ENCODE measurements around the gene SCAND1.
"Not testable (repeated sequence)": the region's sequence is repeated elsewhere in the genome, so short reads cannot be mapped to it uniquely, and the experiment has no call there.

SCAND1 gene

GRCh38 chr20:35954200-35954906, at the start of gene SCAND1:
TSS of gene SCAND1 (minus strand) at chr20:35954502. CDS start at chr20:35954284, 218 bp downstream.
- peak; percentile 97 to 98 for DNase-seq (ENCODE audit: low read depth in 2 of 2)
- TF ChIP-seq CTCF (IDR thresholded peaks at IDR 0.05; ENCODE audit: low read depth, low read length) = peak; percentile 76
- peak within 1 kb of the TSS; percentile 90 to 99 for H3K4me3 ChIP-seq (replicated peaks in 1 of 2; ENCODE audit: low read depth in 2 of 2, low read length in 2 of 2)

DNA sequence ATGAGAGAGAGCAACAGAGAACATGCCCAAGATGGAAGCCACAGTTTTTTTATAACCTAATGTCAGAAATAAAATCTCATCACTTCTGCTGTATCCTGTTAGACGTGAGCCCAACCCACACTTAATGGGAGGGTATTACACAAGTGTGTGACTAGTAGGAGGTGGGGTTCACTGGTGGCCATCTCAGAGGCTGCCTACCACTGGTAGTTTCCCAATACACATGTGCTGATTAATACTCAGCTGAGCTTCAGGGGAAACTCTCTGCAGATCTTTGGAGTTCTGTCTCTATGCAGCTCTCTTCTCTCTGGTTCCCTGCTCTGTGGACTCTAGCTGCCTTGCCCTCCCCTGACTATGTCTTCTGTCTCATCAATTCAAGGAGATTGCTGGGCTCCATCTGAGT, 49.7 kb upstream of the SCAND1 start:
- H3K4me3 ChIP-seq (replicated peaks in 1 of 2; ENCODE audit: low read depth in 2 of 2, low read length in 2 of 2) = no peak overlapping the region
- DNase-seq (ENCODE audit: low read depth in 2 of 2) = peak in 1 of 2 donors; percentile 68
- no peak for TF ChIP-seq CTCF (IDR thresholded peaks at IDR 0.05; ENCODE audit: low read depth, low read length)

DNA sequence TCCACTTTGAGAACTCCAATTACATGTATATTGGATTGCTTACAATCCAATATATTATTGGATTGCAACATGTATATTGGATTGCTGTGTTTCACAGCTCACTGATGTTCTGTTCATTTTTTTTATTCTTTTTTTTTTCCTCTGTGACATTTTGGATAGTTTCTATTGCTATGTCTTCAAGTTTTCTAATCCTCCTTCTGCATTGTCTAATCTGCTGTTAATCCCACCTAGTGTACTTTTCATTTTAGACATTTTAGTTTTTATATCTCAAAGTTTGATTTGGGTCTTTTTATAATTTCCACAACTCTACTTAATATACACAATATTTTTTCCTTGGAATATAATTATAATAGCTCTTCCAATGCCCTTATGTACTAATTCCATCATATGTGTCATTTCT, 48.6 kb upstream of the SCAND1 start:
- no peak overlapping the region for H3K4me3 ChIP-seq (replicated peaks in 1 of 2; ENCODE audit: low read depth in 2 of 2, low read length in 2 of 2)
- TF ChIP-seq CTCF (IDR thresholded peaks at IDR 0.05; ENCODE audit: low read depth, low read length) = no peak
- DNase-seq (ENCODE audit: low read depth in 2 of 2) = no peak

DNA sequence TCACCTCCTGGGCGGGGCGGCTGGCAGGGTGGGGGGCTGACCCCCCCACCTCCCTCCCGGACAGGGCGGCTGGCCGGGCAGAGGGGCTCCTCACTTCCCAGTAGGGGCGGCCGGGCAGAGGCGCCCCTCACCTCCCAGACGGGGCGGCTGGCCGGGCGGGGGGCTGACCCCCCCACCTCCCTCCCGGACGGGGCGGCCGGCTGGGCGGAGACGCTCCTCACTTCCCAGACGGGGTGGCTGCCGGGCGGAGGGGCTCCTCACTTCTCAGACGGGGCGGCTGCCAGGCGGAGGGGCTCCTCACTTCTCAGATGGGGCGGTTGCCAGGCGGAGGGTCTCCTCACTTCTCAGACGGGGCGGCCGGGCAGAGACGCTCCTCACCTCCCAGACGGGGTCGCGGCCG, 47.0 kb upstream of the SCAND1 start:
- not testable (repeated sequence) for H3K4me3 ChIP-seq (replicated peaks in 1 of 2; ENCODE audit: low read depth in 2 of 2, low read length in 2 of 2); DNase-seq (ENCODE audit: low read depth in 2 of 2)

- not testable (repeated sequence) for DNase-seq (ENCODE audit: low read depth in 2 of 2); H3K4me3 ChIP-seq (replicated peaks in 1 of 2; ENCODE audit: low read depth in 2 of 2, low read length in 2 of 2)
Observed at GRCh38 chr20:35996492-35996891, 42.2 kb upstream of the SCAND1 start.

- no peak overlapping the region for H3K4me3 ChIP-seq (replicated peaks in 1 of 2; ENCODE audit: low read depth in 2 of 2, low read length in 2 of 2)
- peak; percentile 98 for TF ChIP-seq CTCF (IDR thresholded peaks at IDR 0.05; ENCODE audit: low read depth, low read length)
Observed at GRCh38 chr20:35994994-35995453, 40.7 kb upstream of the SCAND1 start.

GRCh38 chr20:35992713-35993335, 38.5 kb upstream of the SCAND1 start:
- peak; percentile 71 to 74 for DNase-seq (ENCODE audit: low read depth in 2 of 2)
- no peak overlapping the region for H3K4me3 ChIP-seq (replicated peaks in 1 of 2; ENCODE audit: low read depth in 2 of 2, low read length in 2 of 2)
- peak; percentile 80 for TF ChIP-seq CTCF (IDR thresholded peaks at IDR 0.05; ENCODE audit: low read depth, low read length)

More at GRCh38 chr20:35994994-35995453, 40.7 kb upstream of the SCAND1 start:
- DNase-seq (ENCODE audit: low read depth in 2 of 2) = peak; percentile 89

Data from cardiac fibroblast (primary cell).